Sigmoid colon (tissue), 7 donors: ENCODE results near the gene ATOH8. TPM values are rescaled to one million over a fixed set of nuclear protein-coding genes. Genes with fewer than 3 reads are reported as not detected.

ENCODE experiments used
- DNase-seq: peaks from one replicate; pipeline ENCODE4 v3.0.0-alpha.2; 2019
- H3K27ac ChIP-seq, 4 donors: fragments of 200-600 bp; sonication (generic); one replicate each; pipeline ENCODE4 v1.5.1; 2016 to 2019; ENCODE audit warnings: mild to moderate bottlenecking in 1 of 4
- H3K27me3 ChIP-seq, 3 donors: fragments of 200-600 bp; sonication (generic); one replicate each; pipeline ENCODE4 v1.5.1; 2019; ENCODE audit warnings: mild to moderate bottlenecking in 1 of 3
- H3K36me3 ChIP-seq, 4 donors: fragments of 200-600 bp; sonication (generic); one replicate each; pipeline ENCODE4 v1.5.1; 2016 to 2019
- H3K4me1 ChIP-seq, 4 donors: fragments of 200-600 bp; sonication (generic); one replicate each; pipeline ENCODE4 v1.5.1; 2017 to 2019
- H3K4me3 ChIP-seq, 4 donors: fragments of 200-600 bp; sonication (generic); one replicate each; pipeline ENCODE4 v1.5.1; 2017 to 2019; ENCODE audit warnings: mild to moderate bottlenecking in 2 of 4, moderate library complexity in 1 of 4
- H3K9me3 ChIP-seq, 4 donors: fragments of 200-600 bp in 3 of 4; sonication (generic) in 3 of 4; one replicate each; pipeline versions ENCODE4 v1.5.1 to v1.6.1; 2013 to 2019
- EP300 ChIP-seq, 4 donors: sonication (generic); formaldehyde crosslinking; IDR thresholded peaks; one replicate each; pipeline ENCODE4 v1.6.1; 2017; ENCODE audit warnings: antibody characterized with exemption in 4 of 4
- POLR2A ChIP-seq, 2 donors: fragments of 450-650 bp; IDR thresholded peaks; one replicate each; pipeline ENCODE4 v1.6.1; 2016; ENCODE audit warnings: antibody characterized with exemption in 2 of 2, mild to moderate bottlenecking in 2 of 2, moderate library complexity in 2 of 2
- POLR2AphosphoS5 ChIP-seq, 4 donors: sonication (generic); formaldehyde crosslinking; IDR thresholded peaks; one replicate each; pipeline ENCODE4 v1.6.1; 2017; ENCODE audit warnings: antibody characterized with exemption in 4 of 4
- WGBS, 2 donors: extraction: QIAGEN DNeasy Blood & Tissue Kit; methylation state at CpG; one replicate each; pipeline ENCODE4 v1.1.7; 2013; 5-methylcytosine and 5-hydroxymethylcytosine counted together
- intact Hi-C: fragments of 100-400 bp; cut with DNase I; formaldehyde crosslinking; loops from one replicate; pipeline ENCODE4 v1.15.1; 2023
- polyA plus RNA-seq, 3 donors: library from polyadenylated mRNA; stranded (reverse); fragments of 200-250 nt; gene quantifications; one replicate each; pipeline ENCODE4 v1.2.3, GENCODE V29; 2013
- total RNA-seq, 4 donors: library from RNA; depleted of rRNA; stranded (reverse); fragments of >200 nt; gene quantifications; one replicate each; pipeline ENCODE4 v1.1.0, GENCODE V29; 2016
- TF ChIP-seq, protein P1 (sequence below), 4 experiments: fragments of 450-650 bp in 3 of 4; fragments of 200-600 bp in 1 of 4; IDR thresholded peaks; one replicate each; pipeline ENCODE4 v1.5.1; 2016 to 2019; ENCODE audit warnings: antibody characterized with exemption in 4 of 4, mild to moderate bottlenecking in 3 of 4, moderate library complexity in 2 of 4
- donor health status: healthy with polysubstance abuse.
- donor health status: Bipolar disorder and iron deficiency.
- donor health status: healthy.

Gene ATOH8
- total and polyA plus RNA-seq, 7 donors, result 1.6 to 20.6 (median 12.4) TPM

DNA sequence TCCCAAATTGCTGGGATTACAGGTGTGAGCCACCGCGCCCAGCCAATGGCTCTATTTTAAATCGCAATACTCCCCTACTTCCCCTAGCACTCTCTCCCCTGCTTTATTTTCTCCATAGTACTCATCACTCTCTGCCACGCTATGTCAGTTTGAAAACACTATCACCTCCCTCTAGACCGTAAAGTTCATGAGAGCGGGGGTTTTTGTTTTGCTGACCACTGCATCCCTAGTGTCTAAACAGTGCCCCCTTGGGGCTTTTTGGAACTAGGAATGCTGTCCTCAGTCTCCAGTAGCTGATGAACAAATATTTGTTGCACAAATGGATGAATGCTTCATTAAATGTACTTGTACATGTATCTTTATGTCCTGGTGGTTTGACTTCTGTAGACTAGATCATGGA is 44.1 kb downstream of the ATOH8 start:
- Histone ChIP-seq H3K9me3 (no peaks in the 10 kb centered on the region), H3K27me3 (no peaks in the 10 kb centered on the region), H3K27ac (no peak overlapping the region), H3K4me3 (no peak overlapping the region), H3K4me1 (peaks cover 0 to 43% (median 39%) of the 10 kb centered on the region in 4 donors), H3K36me3 (no peaks in the 10 kb centered on the region)
- TF ChIP-seq, protein P1, sequence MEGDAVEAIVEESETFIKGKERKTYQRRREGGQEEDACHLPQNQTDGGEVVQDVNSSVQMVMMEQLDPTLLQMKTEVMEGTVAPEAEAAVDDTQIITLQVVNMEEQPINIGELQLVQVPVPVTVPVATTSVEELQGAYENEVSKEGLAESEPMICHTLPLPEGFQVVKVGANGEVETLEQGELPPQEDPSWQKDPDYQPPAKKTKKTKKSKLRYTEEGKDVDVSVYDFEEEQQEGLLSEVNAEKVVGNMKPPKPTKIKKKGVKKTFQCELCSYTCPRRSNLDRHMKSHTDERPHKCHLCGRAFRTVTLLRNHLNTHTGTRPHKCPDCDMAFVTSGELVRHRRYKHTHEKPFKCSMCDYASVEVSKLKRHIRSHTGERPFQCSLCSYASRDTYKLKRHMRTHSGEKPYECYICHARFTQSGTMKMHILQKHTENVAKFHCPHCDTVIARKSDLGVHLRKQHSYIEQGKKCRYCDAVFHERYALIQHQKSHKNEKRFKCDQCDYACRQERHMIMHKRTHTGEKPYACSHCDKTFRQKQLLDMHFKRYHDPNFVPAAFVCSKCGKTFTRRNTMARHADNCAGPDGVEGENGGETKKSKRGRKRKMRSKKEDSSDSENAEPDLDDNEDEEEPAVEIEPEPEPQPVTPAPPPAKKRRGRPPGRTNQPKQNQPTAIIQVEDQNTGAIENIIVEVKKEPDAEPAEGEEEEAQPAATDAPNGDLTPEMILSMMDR (IDR thresholded peaks at IDR 0.05), result peak; percentile 29 to 58 (median 51)
- TF ChIP-seq POLR2AphosphoS5 (IDR thresholded peaks at IDR 0.05), result no peak
- DNase-seq, result peak; percentile 66
- 76 to 78% methylated on average over 6 of the region's 6 CpGs for WGBS, 2 donors
- intact Hi-C loops, result loop anchor here (1.0 kb wide), 1 partner anchor 48 kb away; no protein-coding TSS in a partner anchor

DNA sequence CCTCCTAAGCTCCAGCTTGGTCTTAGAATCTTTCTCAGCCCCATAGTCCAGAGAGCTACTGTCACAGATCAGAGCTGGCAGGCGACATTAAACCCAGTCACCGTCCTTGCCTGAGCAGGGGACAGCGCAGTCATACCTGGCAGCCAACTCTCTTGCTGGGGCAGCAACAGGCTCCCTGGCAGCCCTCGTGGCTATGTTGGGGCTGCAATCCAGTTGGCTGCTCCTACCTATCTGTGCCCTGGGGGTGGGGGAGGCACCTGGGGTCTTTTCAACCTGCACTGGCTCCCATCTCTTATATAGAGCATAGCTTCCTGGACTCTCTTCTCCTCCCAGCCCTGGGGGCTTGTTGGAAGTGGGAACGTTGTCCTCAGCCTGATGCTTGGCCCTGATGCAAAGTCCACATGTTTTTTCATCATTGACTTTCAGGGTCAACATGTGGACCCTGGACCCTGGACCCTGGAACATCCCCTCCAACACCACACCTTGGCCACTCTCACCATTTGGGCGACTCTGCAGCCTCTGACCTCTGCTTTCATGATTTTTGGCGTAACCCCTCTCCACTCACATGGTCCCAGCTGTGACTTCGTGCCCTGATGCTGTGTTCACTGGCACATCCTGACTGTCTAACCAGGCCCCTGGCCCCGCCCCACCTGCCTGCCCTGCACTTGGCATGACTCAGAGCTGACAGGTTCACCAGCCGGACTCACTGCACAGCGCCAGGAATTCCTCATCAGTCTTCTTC is 45.6 kb downstream of the ATOH8 start:
- Histone ChIP-seq H3K36me3 (no peaks in the 10 kb centered on the region), H3K27me3 (no peaks in the 10 kb centered on the region), H3K4me1 (peaks cover 0 to 36% (median 30%) of the 10 kb centered on the region in 4 donors), H3K27ac (no peak overlapping the region), H3K9me3 (no peaks in the 10 kb centered on the region), H3K4me3 (no peak overlapping the region)
- TF ChIP-seq, protein P1 (IDR thresholded peaks at IDR 0.05), result no peak
- no peak for TF ChIP-seq EP300 (IDR thresholded peaks at IDR 0.05)
- no peak for TF ChIP-seq POLR2A (IDR thresholded peaks at IDR 0.05)
- TF ChIP-seq POLR2AphosphoS5 (IDR thresholded peaks at IDR 0.05), result no peak
- peak; percentile 61 for DNase-seq
- intact Hi-C loops, result no loop called here
- WGBS, 2 donors, result 48 to 74% methylated on average over 11 of the region's 11 CpGs

DNA sequence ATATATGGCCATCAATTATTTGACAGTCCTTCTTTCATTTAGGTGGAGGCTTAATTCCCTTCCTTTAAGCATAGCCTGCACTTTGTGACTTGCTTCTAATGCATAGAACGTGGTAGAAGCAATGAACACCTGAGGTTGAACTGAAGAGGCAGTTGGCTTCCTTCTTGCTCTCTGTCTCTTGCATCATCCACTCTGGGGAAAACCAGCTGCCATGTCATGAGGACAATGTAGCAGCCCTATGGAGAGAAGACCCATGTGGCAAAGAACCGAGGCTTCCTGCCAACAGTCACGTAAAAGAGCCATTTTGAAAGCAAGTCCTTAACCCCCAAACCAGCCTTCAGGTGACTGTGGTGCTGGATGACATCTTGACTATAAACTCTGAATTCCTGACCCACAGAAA is 46.8 kb downstream of the ATOH8 start:
- intact Hi-C loops, result no loop called here
- WGBS, 2 donors, result 91 to 93% methylated on average over 3 of the region's 3 CpGs

DNA sequence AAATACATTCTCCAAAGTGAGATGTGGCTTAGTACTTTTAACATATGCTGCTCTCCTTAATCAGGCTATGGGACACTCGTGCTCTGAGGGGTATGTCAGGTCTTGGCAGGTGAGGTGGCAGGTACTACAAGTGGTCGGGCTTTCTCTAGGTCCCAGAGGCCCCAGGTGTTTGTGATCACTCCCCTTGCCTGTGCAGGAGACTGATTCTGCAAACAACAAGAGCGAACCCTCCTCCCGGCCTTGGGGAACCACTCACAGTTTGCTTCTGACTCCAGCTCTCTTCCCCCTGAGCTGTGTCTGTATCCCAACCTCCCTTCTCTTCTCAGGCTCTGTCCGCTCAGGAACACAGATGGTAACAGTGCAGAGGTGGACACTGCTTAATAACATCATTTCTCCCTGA is 48.1 kb downstream of the ATOH8 start:
- TF ChIP-seq, protein P1 (IDR thresholded peaks at IDR 0.05), result no peak
- TF ChIP-seq EP300 (IDR thresholded peaks at IDR 0.05) (no peak), POLR2A (IDR thresholded peaks at IDR 0.05) (no peak), POLR2AphosphoS5 (IDR thresholded peaks at IDR 0.05) (no peak)
- H3K27me3 ChIP-seq, result no peaks in the 10 kb centered on the region
- peak; percentile 48 for DNase-seq
- intact Hi-C loops, result no loop called here
- H3K36me3 ChIP-seq, result no peaks in the 10 kb centered on the region
- WGBS, 2 donors, result 93 to 96% methylated on average over 5 of the region's 5 CpGs
- no peak overlapping the region for H3K27ac ChIP-seq
- H3K4me1 ChIP-seq, result peaks cover 0 to 12% (median 8%) of the 10 kb centered on the region in 4 donors
- no peaks in the 10 kb centered on the region for H3K9me3 ChIP-seq
- H3K4me3 ChIP-seq, result no peak overlapping the region

More for the DNA sequence above, 46.8 kb downstream of the ATOH8 start:
- peaks cover 0 to 24% (median 20%) of the 10 kb centered on the region in 4 donors for H3K4me1 ChIP-seq
- no peak overlapping the region for H3K4me3 ChIP-seq
- H3K9me3 ChIP-seq, result no peaks in the 10 kb centered on the region
- H3K36me3 ChIP-seq, result no peaks in the 10 kb centered on the region
- peak; percentile 33 for DNase-seq
- H3K27ac ChIP-seq, result no peak overlapping the region
- no peaks in the 10 kb centered on the region for H3K27me3 ChIP-seq
- TF ChIP-seq EP300 (IDR thresholded peaks at IDR 0.05), result no peak
- TF ChIP-seq, protein P1 (IDR thresholded peaks at IDR 0.05), result no peak
- no peak for TF ChIP-seq POLR2A (IDR thresholded peaks at IDR 0.05)
- no peak for TF ChIP-seq POLR2AphosphoS5 (IDR thresholded peaks at IDR 0.05)
